ENCODE results near the gene CST11. TPM values are rescaled to one million over a fixed set of nuclear protein-coding genes. Genes with fewer than 3 reads are reported as not detected.

Gene CST11
- total RNA-seq, 4 donors from 2014 or later: not detected

- Histone ChIP-seq H3K9me3 (no peaks in the 10 kb centered on the region), H3K27me3 (no peaks in the 10 kb centered on the region), H3K36me3 (no peaks in the 10 kb centered on the region), H3K4me1 (peaks cover 3 to 61% (median 5%) of the 10 kb centered on the region in 3 donors), H3K4me3 (no peak overlapping the region), H3K27ac (no peak overlapping the region)
- TF ChIP-seq EP300 (IDR thresholded peaks at IDR 0.05) (no peak), CTCF (IDR thresholded peaks at IDR 0.05) (no peak), POLR2A (IDR thresholded peaks at IDR 0.05) (no peak), POLR2AphosphoS5 (IDR thresholded peaks at IDR 0.05) (no peak)
- no peak for ATAC-seq
- WGBS, 2 donors (ENCODE audit: low coverage in 1 of 2): 69 to 79% methylated on average over 3 to 6 of the region's 6 CpGs
Observed at GRCh38 chr20:23415959-23416583, 36.6 kb downstream of the CST11 start.

- H3K27me3 ChIP-seq: no peaks in the 10 kb centered on the region
- no peak for TF ChIP-seq POLR2A (IDR thresholded peaks at IDR 0.05)
- TF ChIP-seq POLR2AphosphoS5 (IDR thresholded peaks at IDR 0.05): no peak
- no peak for TF ChIP-seq EP300 (IDR thresholded peaks at IDR 0.05)
- no peak overlapping the region for H3K27ac ChIP-seq
- no peaks in the 10 kb centered on the region for H3K36me3 ChIP-seq
- no peak overlapping the region for H3K4me3 ChIP-seq
- H3K9me3 ChIP-seq: no peaks in the 10 kb centered on the region
- ATAC-seq: no peak
- peaks cover 3 to 66% (median 5%) of the 10 kb centered on the region in 3 donors for H3K4me1 ChIP-seq
- WGBS, 2 donors (ENCODE audit: low coverage in 1 of 2): 89 to 93% methylated on average over 5 of the region's 5 CpGs
Observed at GRCh38 chr20:23415555-23415954, 37.1 kb downstream of the CST11 start.

GRCh38 chr20:23414526-23415188 is 38.0 kb downstream of the CST11 start:
- WGBS, 2 donors (ENCODE audit: low coverage in 1 of 2): 68 to 77% methylated on average over 1 of the region's 1 CpG
- Histone ChIP-seq H3K4me1 (peaks cover 3 to 64% (median 5%) of the 10 kb centered on the region in 3 donors), H3K4me3 (no peak overlapping the region), H3K9me3 (no peaks in the 10 kb centered on the region), H3K36me3 (no peaks in the 10 kb centered on the region), H3K27me3 (no peaks in the 10 kb centered on the region), H3K27ac (no peak overlapping the region)
- TF ChIP-seq EP300 (IDR thresholded peaks at IDR 0.05): no peak
- no peak for TF ChIP-seq CTCF (IDR thresholded peaks at IDR 0.05)
- TF ChIP-seq POLR2A (IDR thresholded peaks at IDR 0.05): no peak
- TF ChIP-seq POLR2AphosphoS5 (IDR thresholded peaks at IDR 0.05): no peak
- ATAC-seq: no peak

- WGBS, 2 donors (ENCODE audit: low coverage in 1 of 2): 95 to 96% methylated on average over 3 of the region's 3 CpGs
- Histone ChIP-seq H3K9me3 (no peaks in the 10 kb centered on the region), H3K36me3 (no peaks in the 10 kb centered on the region), H3K4me3 (no peak overlapping the region), H3K27me3 (no peaks in the 10 kb centered on the region), H3K27ac (no peak overlapping the region), H3K4me1 (peaks cover 3 to 59% (median 5%) of the 10 kb centered on the region in 3 donors)
- no peak for ATAC-seq
- no peak for TF ChIP-seq EP300 (IDR thresholded peaks at IDR 0.05)
- no peak for TF ChIP-seq CTCF (IDR thresholded peaks at IDR 0.05)
- TF ChIP-seq POLR2AphosphoS5 (IDR thresholded peaks at IDR 0.05): no peak
- TF ChIP-seq POLR2A (IDR thresholded peaks at IDR 0.05): no peak
Observed at GRCh38 chr20:23413862-23414422, 38.7 kb downstream of the CST11 start.

GRCh38 chr20:23412026-23412425 is 40.6 kb downstream of the CST11 start:
- Histone ChIP-seq H3K4me1 (peaks cover 3 to 55% (median 5%) of the 10 kb centered on the region in 3 donors), H3K9me3 (no peaks in the 10 kb centered on the region), H3K27ac (no peak overlapping the region), H3K4me3 (no peak overlapping the region), H3K36me3 (no peaks in the 10 kb centered on the region), H3K27me3 (no peaks in the 10 kb centered on the region)
- TF ChIP-seq CTCF (IDR thresholded peaks at IDR 0.05) (no peak), POLR2AphosphoS5 (IDR thresholded peaks at IDR 0.05) (no peak), EP300 (IDR thresholded peaks at IDR 0.05) (no peak)
- no peak for ATAC-seq
- 33 to 71% methylated on average over 1 of the region's 1 CpG for WGBS, 2 donors (ENCODE audit: low coverage in 1 of 2)

All from gastroesophageal sphincter (tissue), 4 donors.